ENCODE results near the gene GGA1.

The GGA1 gene

DNA sequence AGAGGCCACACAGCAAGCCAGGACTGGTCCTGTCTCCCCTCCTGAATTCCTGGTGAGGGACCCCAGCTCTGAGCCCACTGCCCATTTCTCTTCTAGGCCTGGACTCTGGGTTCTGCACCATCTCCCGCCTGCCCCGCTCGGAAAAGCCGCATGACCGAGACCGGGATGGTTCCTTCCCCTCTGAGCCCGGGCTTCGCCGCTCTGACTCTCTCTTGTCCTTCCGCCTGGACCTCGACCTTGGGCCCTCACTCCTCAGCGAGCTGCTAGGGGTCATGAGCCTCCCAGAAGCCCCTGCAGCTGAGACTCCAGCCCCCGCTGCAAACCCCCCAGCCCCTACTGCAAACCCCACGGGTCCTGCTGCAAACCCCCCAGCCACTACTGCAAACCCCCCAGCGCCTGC lies 40.6 kb upstream of the GGA1 start:
- TF ChIP-seq, protein P1, sequence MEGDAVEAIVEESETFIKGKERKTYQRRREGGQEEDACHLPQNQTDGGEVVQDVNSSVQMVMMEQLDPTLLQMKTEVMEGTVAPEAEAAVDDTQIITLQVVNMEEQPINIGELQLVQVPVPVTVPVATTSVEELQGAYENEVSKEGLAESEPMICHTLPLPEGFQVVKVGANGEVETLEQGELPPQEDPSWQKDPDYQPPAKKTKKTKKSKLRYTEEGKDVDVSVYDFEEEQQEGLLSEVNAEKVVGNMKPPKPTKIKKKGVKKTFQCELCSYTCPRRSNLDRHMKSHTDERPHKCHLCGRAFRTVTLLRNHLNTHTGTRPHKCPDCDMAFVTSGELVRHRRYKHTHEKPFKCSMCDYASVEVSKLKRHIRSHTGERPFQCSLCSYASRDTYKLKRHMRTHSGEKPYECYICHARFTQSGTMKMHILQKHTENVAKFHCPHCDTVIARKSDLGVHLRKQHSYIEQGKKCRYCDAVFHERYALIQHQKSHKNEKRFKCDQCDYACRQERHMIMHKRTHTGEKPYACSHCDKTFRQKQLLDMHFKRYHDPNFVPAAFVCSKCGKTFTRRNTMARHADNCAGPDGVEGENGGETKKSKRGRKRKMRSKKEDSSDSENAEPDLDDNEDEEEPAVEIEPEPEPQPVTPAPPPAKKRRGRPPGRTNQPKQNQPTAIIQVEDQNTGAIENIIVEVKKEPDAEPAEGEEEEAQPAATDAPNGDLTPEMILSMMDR (conservative IDR thresholded peaks at IDR 0.05; ENCODE audit: low read depth, low read length): no peak
- H3K4me3 ChIP-seq (ENCODE audit: low read depth, low read length): no peak overlapping the region
- no peak for DNase-seq (ENCODE audit: low read depth)

DNA sequence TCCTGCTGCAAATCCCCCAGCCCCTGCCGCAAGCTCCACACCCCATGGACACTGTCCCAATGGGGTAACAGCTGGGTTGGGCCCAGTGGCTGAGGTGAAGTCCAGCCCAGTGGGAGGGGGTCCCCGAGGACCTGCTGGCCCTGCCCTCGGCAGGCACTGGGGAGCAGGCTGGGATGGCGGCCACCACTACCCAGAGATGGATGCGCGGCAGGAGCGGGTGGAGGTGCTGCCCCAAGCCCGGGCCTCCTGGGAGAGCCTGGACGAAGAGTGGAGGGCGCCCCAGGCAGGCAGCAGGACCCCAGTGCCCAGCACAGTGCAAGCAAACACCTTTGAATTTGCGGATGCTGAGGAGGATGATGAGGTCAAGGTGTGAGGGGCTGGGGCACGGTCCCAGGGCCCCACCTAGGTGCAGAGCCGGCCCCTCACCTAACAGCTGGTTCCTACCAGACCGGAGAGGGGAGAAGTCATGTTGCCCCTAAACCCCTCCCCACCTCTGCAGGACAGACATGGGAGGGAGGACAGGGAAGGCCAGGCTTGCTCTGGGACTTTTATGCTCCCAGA lies 40.1 kb upstream of the GGA1 start:
- no peak overlapping the region for H3K4me3 ChIP-seq (ENCODE audit: low read depth, low read length)
- TF ChIP-seq, protein P1 (conservative IDR thresholded peaks at IDR 0.05; ENCODE audit: low read depth, low read length): no peak
- DNase-seq (ENCODE audit: low read depth): no peak

DNA sequence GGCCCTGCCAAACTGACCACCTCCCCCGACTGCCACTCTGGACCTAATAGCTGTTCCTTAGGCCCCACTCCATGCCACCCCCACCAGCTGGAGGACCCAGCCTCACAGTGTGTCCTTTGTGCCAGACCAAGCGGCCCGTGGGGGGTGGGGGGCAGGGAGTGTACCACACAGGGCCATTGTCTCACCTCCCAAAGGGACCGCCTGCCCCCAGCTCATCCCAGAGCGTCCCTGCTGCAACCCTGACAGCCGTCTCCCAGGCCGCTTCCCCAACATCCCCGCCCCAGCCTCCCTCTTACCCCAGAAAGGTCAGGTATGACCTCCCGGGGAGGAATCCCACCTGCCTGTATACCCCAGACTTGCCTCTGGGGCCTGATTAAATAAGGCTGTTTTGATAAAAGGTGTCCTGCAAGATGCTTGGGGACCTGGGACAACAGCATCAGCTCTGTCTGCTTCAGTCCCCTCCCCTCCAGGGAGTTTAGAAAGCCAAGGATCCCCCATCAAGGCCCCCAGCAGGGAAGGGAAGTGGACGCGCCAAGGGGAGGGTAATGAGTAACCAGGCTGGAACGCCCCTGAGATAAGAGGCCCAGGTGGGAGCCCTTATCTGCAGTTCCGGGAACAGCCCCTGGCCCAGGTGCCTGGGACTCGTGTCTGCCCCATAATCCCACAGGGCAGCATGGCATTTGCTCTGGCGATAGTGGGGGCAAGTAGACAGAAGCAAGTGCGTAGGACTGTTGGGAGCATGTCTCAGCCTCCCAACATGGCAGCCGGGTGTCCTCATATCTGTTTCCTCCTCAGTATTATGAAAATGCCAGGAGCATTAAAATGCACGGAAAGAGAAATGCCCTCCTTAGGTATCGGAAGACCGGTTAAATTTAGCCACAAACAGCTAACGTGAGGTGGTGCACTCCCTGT lies 39.4 kb upstream of the GGA1 start:
- TF ChIP-seq, protein P1 (conservative IDR thresholded peaks at IDR 0.05; ENCODE audit: low read depth, low read length): no peak
- no peak for DNase-seq (ENCODE audit: low read depth)
- no peak overlapping the region for H3K4me3 ChIP-seq (ENCODE audit: low read depth, low read length)

DNA sequence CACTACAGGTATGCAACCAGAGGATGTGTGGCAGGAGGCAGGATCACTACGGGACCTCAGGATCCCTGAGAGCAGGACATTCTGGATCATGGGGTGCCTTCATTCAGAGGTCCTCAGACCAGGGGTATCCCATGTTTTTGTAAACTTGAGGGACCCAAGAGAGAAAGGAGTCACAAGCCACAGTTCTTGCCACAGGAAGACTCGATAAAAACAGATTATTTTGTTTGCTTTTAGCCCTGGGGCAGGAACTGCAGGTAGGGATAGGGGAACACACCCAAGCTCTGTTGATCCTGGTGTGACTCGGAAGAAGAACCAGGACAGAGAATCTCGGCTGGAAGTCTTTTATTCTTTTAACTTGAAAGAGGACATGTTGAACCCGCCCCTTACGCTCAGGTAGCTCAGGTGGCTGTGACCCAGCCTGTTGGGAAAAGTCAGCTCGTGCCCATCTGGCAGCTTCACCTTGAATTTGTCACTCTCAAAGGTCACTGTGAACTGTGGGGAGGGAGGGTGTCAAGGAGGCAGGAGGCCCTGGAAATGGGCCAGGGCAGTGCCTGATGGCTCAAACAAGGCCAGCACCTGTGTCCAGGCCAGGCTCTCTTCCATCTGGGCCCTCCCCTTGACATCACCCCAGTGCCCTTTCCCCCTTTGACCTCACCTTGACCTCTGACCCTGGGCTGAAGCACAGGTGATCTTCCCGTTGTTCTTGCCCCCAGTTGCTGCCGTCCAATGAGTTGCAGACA lies 38.5 kb upstream of the GGA1 start:
- TF ChIP-seq, protein P1 (conservative IDR thresholded peaks at IDR 0.05; ENCODE audit: low read depth, low read length): no peak
- H3K4me3 ChIP-seq (ENCODE audit: low read depth, low read length): no peak overlapping the region
- DNase-seq (ENCODE audit: low read depth): no peak

DNA sequence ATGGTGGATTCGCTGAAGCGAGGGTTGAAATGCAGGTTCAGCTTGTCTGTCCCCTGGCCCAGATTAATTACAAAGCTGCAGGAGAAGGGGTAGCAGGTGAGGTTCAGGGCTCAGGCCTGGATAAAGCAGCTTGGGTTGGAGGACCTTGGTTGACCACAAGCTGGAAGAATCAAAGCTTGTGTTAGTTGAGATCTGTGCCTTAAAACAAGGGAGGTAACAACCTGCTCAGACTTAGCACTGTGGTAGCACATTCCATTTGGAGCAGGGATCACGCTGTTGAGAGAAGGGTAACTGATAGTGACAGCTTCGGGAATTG lies 38.0 kb upstream of the GGA1 start:
- TF ChIP-seq, protein P1 (conservative IDR thresholded peaks at IDR 0.05; ENCODE audit: low read depth, low read length): no peak
- H3K4me3 ChIP-seq (ENCODE audit: low read depth, low read length): no peak overlapping the region

DNA sequence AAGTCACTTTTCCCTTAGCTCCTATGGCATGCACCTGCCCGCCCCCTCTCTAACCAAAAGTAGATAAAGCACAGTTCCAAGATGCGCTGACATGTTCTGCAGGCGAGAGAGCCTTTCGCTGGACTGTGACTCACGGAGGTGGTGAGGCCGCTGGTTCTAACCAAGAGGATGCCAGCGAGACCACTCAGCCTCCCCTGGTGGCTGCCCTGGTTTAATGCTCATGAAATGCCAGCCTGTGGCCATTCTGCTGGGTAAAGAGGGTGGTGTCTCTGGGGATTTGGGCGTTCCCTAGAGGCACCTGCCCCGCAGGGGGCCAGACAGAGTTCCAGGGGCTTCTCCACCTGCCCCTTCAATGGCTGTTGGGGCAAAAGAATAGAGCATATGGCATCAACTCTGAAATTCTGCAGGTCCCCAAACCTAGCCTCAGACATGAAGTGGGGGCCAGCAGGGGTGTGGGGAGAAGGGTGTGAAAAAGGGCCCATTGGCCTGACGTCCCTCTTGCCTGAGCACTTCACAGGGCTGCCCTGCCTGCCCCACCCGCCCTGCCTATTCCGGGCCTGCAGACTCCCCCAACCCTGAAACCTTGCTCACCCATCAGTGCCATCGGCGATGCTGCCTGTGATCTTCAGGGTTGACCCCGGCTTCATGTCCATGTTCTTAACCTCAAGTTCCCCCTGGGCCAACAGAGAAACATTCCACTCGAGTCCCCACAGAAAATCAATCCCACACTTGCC lies 37.2 kb upstream of the GGA1 start:
- DNase-seq (ENCODE audit: low read depth): no peak
- TF ChIP-seq, protein P1 (conservative IDR thresholded peaks at IDR 0.05; ENCODE audit: low read depth, low read length): peak; percentile 30
- no peak overlapping the region for H3K4me3 ChIP-seq (ENCODE audit: low read depth, low read length)

More for the DNA sequence above, 38.0 kb upstream of the GGA1 start:
- DNase-seq (ENCODE audit: low read depth): no peak

Data from choroid plexus epithelial cell (primary cell).